Activated naive CD4-positive, alpha-beta T cell treated with Interleukin-2 at 50 U/mL for 16 hours (primary cell): ENCODE results near the gene HHIPL2.
"Not testable (repeated sequence)": the region's sequence is repeated elsewhere in the genome, so short reads cannot be mapped to it uniquely, and the experiment has no call there.

ENCODE experiments used
- DNase-seq: peaks from one replicate; pipeline ENCODE4 v3.0.0-alpha.2; 2020

The HHIPL2 gene

GRCh38 chr1:222539951-222540597 is 7.8 kb downstream of the HHIPL2 start:
- DNase-seq = no peak

- DNase-seq = no peak
Observed at GRCh38 chr1:222535455-222535854, 12.4 kb downstream of the HHIPL2 start.

- DNase-seq = no peak
Observed at GRCh38 chr1:222530852-222531251, 17.1 kb downstream of the HHIPL2 start.

- no peak for DNase-seq
Observed at GRCh38 chr1:222529916-222530315, 18.0 kb downstream of the HHIPL2 start.

GRCh38 chr1:222529181-222529580 is 18.7 kb downstream of the HHIPL2 start:
- DNase-seq = no peak

GRCh38 chr1:222525951-222526350 is 22.0 kb downstream of the HHIPL2 start:
- no peak for DNase-seq

GRCh38 chr1:222523852-222524251 is 24.1 kb downstream of the HHIPL2 start:
- no peak for DNase-seq

GRCh38 chr1:222522105-222522915 is 25.6 kb downstream of the HHIPL2 start:
- no peak for DNase-seq

GRCh38 chr1:222521299-222522104 is 26.4 kb downstream of the HHIPL2 start:
- no peak for DNase-seq

- not testable (repeated sequence) for DNase-seq
Observed at GRCh38 chr1:222489496-222489895, 58.4 kb downstream of the HHIPL2 start.

- DNase-seq = not testable (repeated sequence)
Observed at GRCh38 chr1:222487774-222488173, 60.1 kb downstream of the HHIPL2 start.

- not testable (repeated sequence) for DNase-seq
Observed at GRCh38 chr1:222484005-222484404, 63.9 kb downstream of the HHIPL2 start.

- DNase-seq = not testable (repeated sequence)
Observed at GRCh38 chr1:222479567-222479966, 68.3 kb downstream of the HHIPL2 start.

GRCh38 chr1:222476436-222476835 is 71.5 kb downstream of the HHIPL2 start:
- DNase-seq = not testable (repeated sequence)

- not testable (repeated sequence) for DNase-seq
Observed at GRCh38 chr1:222473717-222474116, 74.2 kb downstream of the HHIPL2 start.

- not testable (repeated sequence) for DNase-seq
Observed at GRCh38 chr1:222472776-222473540, 74.9 kb downstream of the HHIPL2 start.
